ENCODE measurements around the gene SPR. TPM values are rescaled to one million over a fixed set of nuclear protein-coding genes. Genes with fewer than 3 reads are reported as not detected.

SPR gene
- polyA plus RNA-seq, 2 of the 4 experiments (the other 2 are of a cell fraction), result 88.5 to 138 TPM

DNA sequence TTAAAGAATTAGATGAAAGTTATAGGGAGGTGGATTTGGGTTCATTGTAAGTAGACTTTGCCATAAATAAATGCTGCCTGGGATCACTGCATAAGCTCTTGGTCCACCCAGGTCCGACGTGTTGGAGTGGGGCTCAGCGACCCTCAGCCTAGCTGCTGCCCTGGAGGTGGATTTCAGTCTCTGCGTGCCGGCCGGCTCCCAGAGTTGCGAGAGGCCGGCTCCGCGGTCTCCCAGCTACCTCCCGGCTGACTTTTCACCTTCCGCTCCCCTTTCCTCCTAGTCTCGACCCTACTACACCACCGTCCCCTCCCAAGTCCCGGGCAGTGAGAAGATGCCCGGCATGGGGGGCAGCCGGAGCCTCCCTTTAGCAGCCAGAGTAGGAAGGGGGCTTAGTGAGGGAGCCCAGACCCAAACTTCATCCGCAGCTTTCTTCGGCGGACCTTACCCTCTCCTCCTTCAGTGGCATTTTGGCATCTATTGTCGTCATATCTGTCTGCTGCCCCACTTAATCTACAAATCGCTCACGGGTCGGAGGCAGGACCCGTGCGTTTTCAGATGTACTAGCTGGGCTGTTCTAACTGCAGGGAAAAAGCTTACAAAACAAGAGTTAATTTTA is 38.2 kb downstream of the SPR start (continued):
- no peak for TF ChIP-seq RNF2 (IDR thresholded peaks at IDR 0.05; ENCODE audit: borderline replicate concordance, low read depth)
- no peak for TF ChIP-seq CBX8 (IDR thresholded peaks at IDR 0.05)
- no peak for TF ChIP-seq KDM1A (IDR thresholded peaks at IDR 0.05; ENCODE audit: low read depth)
- TF ChIP-seq HEYL (CRISPR knock-in tag; IDR thresholded peaks at IDR 0.05), result no peak
- no peak for TF ChIP-seq FOSB (CRISPR knock-in tag; IDR thresholded peaks at IDR 0.05)

DNA sequence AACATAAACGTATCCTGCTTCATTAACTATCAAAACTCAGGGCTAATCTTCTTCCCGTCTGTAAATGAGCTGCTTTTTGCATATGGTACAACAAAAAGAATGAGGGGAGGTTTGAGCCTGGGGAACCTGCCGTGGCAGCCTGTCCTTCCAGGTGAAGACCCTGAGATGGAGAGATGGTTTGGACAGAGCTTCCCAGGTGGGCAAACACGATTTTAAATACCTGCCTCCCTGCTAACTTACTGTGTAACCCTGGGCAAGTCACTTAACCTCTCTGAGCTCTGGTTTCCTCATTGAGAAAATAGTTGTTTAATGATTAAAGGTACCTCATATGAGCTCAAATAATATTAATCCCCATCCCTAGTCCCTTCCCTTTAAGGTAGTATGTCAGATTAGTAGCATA is 39.2 kb downstream of the SPR start:
- DNase-seq (ENCODE audit: low read depth in 1 of 2, low spot score in 1 of 2), result no peak
- POLR2A ChIA-PET, result no interaction called here
- Histone ChIP-seq H3K9me3 (no peaks in the 10 kb centered on the region), H3K4me2 (no peak overlapping the region), H3K4me3 (no peak overlapping the region), H3K27ac (no peak overlapping the region), H3K4me1 (no peaks in the 10 kb centered on the region)
- FAIRE-seq, result no peak
- CTCF ChIA-PET, result interaction anchor here (0.7 to 5.6 kb wide), 14 partner anchors 9 to 251 kb away, joined by 3 to 61 read pairs (median 5); no protein-coding TSS in a partner anchor
- 24% methylated on average over 4 of the region's 4 CpGs for WGBS (ENCODE audit: missing lambda C conversion rate)
- TF ChIP-seq ZFP36 (IDR thresholded peaks at IDR 0.05; ENCODE audit: borderline replicate concordance, partially characterized antibody) (peak; percentile 34), EP300 (IDR thresholded peaks at IDR 0.05) (no peak)
- no peak for ATAC-seq

DNA sequence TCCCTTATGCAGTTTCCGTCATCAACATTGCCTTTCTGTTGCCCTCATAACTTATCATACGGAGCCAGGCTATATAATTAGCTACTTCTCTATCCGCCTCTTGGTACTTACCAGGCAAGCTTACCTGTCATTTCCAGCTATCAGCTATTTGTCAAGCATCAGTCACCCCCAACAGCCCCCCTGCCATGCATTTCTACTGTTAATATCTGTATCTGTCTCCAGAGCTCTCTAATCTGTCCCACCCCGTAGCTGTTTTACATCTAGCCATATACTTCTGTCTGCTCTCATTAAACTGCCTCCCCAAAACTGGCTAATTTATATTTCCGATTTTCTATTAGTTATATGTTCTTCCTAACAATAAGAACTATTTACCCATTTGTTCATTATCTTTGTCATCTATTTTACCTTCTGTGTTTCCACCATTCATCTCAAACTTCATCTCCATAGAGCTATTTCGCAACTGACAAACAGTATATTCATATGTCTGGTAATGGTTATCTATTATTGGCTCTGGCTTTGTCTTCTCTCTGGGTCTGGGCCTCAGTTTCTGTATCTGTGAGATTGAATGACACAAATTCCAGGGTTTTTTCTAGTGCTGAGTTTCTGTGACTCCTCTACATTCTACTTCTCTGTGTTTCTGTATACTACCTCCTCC is 39.7 kb downstream of the SPR start:
- ChIA-PET POLR2A (no interaction called here), CTCF (interaction anchor here (0.6 to 5.6 kb wide), 17 partner anchors 8 to 251 kb away, joined by 3 to 61 read pairs (median 5); partner anchors contain the start of gene SPR)
- no peak overlapping the region for H3K4me3 ChIP-seq
- no peak for FAIRE-seq
- H3K27ac ChIP-seq, result no peak overlapping the region
- 29% methylated on average over 6 of the region's 6 CpGs for WGBS (ENCODE audit: missing lambda C conversion rate)
- no peak overlapping the region for H3K4me2 ChIP-seq
- H3K4me1 ChIP-seq, result no peaks in the 10 kb centered on the region
- no peak for DNase-seq (ENCODE audit: low read depth in 1 of 2, low spot score in 1 of 2)
- H3K9me3 ChIP-seq, result no peaks in the 10 kb centered on the region
- TF ChIP-seq CEBPB (IDR thresholded peaks at IDR 0.05), result peak; percentile 9 to 25; a peak in 1 of 4 replicates
- TF ChIP-seq HOXA7 (CRISPR knock-in tag; IDR thresholded peaks at IDR 0.05), result no peak
- no peak for ATAC-seq

DNA sequence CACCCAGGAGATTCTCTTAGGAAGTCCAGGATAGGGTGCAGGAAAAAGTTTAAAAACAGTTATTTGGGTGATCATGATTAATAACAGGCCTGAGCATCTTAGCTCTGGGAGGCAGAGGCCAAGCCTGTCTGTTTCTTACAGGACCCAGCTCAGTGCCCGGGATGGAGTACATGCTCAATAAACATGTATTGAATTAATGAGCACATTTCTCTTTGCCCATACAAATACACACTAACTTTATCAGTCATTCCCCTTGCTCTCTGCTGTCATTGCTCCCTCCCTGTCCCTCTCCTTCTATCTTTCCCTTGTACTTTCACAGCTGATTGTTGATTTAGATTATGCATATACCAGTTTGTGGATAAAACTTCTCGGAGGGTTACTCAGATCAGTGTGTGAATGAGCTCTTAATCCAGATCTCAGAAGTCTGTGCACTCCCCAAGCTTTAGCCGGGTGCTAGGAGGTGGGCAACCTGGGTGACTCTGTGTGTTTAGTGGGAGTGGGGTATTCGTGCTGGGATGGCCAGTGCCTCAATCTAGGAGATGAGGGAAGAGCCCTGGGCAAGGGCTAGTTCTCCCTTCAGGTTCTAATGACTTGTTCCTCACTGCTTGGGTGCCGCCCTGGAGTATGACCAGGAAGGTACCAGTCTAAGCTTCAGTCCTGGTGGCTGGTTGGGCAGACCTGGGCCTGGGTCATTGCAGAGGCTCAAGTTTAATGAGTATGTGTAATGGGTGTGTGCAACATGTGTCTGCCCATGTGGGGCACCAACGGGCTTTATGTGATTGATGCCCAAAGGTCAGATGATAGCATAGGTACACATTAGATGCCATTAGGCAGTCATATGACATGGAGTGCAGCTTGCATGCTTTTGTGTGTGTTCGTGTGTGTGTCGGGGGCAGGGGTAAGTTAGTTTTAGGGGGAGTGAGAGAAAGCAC is 40.7 kb downstream of the SPR start:
- ChIA-PET CTCF (interaction anchor here (1.0 to 5.6 kb wide), 11 partner anchors 7 to 250 kb away, joined by 3 to 61 read pairs (median 8); partner anchors contain the start of gene SPR), POLR2A (no interaction called here)
- no peaks in the 10 kb centered on the region for H3K4me1 ChIP-seq
- DNase-seq (ENCODE audit: low read depth in 1 of 2, low spot score in 1 of 2), result no peak
- TF ChIP-seq, protein P1, sequence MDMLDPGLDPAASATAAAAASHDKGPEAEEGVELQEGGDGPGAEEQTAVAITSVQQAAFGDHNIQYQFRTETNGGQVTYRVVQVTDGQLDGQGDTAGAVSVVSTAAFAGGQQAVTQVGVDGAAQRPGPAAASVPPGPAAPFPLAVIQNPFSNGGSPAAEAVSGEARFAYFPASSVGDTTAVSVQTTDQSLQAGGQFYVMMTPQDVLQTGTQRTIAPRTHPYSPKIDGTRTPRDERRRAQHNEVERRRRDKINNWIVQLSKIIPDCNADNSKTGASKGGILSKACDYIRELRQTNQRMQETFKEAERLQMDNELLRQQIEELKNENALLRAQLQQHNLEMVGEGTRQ (IDR thresholded peaks at IDR 0.05), result no peak
- no peak for TF ChIP-seq SREBF2 (IDR thresholded peaks at IDR 0.05)
- TF ChIP-seq ZNF302 (CRISPR knock-in tag; IDR thresholded peaks at IDR 0.05), result no peak
- TF ChIP-seq PHF8 (IDR thresholded peaks at IDR 0.05; ENCODE audit: borderline replicate concordance, low read depth), result no peak
- no peak for TF ChIP-seq CEBPB (IDR thresholded peaks at IDR 0.05)
- TF ChIP-seq CHD2 (IDR thresholded peaks at IDR 0.05; ENCODE audit: low read length, partially characterized antibody), result no peak
- TF ChIP-seq MAZ (IDR thresholded peaks at IDR 0.05; ENCODE audit: borderline replicate concordance, low read depth, low read length), result no peak
- H3K27ac ChIP-seq, result no peak overlapping the region
- H3K4me3 ChIP-seq, result no peak overlapping the region
- H3K4me2 ChIP-seq, result no peak overlapping the region
- no peak for FAIRE-seq
- ATAC-seq, result no peak
- no peaks in the 10 kb centered on the region for H3K9me3 ChIP-seq
- WGBS (ENCODE audit: missing lambda C conversion rate), result 39% methylated on average over 8 of the region's 8 CpGs

Measured in A549 (cell line).